ENCODE measurements around the gene HDLBP. TPM values are rescaled to one million over a fixed set of nuclear protein-coding genes. Genes with fewer than 3 reads are reported as not detected.
"Not testable (repeated sequence)": the region's sequence is repeated elsewhere in the genome, so short reads cannot be mapped to it uniquely, and the experiment has no call there.

HDLBP gene
- total RNA-seq, 2 donors from 2014 or later: 390 to 417 TPM

GRCh38 chr2:241289053-241289452 is 26.4 kb downstream of the HDLBP start:
- DNase-seq (no peak), ATAC-seq (no peak)
- intact Hi-C loops (cut with DNase I, micrococcal nuclease): no loop called here

GRCh38 chr2:241288324-241288888 is 27.1 kb downstream of the HDLBP start:
- DNase-seq: no peak
- intact Hi-C loops (cut with DNase I, micrococcal nuclease): no loop called here
- ATAC-seq: no peak

DNA sequence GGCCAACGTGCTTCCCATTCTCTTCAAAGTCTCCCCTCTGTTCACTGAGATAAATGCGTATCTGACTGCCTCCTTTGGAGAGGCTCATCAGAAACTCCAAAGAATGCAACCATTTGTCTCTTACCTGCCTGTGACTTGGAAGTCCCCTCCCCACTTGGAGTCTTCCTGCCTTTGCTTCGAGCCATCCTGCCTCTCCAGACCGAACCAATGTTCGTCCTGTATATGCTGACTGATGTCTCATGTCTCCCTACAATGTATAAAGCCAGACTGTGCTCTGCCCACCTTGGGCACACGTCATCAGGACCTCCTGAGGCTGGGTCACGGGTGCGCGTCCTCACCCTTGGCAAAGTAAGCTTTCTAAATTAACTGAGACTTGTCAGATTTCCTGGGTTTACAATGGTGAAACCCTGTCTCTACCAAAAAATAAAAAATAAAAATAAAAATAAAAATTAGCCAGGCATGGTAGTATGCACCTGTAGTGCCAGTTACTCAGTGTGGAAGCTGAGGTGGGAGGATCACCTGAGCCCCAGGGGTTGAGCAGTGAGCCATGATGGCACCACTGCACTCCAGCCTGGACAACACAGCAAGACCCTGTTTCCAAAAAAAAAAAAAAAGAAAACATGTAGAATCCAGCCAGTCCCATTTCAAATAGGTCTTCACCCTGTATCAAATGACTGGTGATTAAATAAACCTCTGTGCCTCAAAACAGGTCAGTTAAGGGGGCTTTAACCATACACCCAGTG is 29.0 kb downstream of the HDLBP start:
- intact Hi-C loops (cut with DNase I, micrococcal nuclease): no loop called here
- ATAC-seq (no peak), DNase-seq (no peak)

- intact Hi-C loops (cut with DNase I, micrococcal nuclease): no loop called here
- DNase-seq (no peak), ATAC-seq (no peak)
These were observed 29.9 kb downstream of the HDLBP start for GRCh38 chr2:241285596-241285995.

- intact Hi-C loops (cut with DNase I, micrococcal nuclease): no loop called here
- no peak for DNase-seq
- ATAC-seq: no peak
These were observed 32.9 kb downstream of the HDLBP start for GRCh38 chr2:241282555-241282954.

GRCh38 chr2:241280291-241280690 is 35.2 kb downstream of the HDLBP start:
- ATAC-seq: no peak
- intact Hi-C loops (cut with DNase I, micrococcal nuclease): no loop called here
- DNase-seq: no peak

- no peak for ATAC-seq
- intact Hi-C loops (cut with DNase I, micrococcal nuclease): no loop called here
These were observed 35.6 kb downstream of the HDLBP start for GRCh38 chr2:241279828-241280227.

DNA sequence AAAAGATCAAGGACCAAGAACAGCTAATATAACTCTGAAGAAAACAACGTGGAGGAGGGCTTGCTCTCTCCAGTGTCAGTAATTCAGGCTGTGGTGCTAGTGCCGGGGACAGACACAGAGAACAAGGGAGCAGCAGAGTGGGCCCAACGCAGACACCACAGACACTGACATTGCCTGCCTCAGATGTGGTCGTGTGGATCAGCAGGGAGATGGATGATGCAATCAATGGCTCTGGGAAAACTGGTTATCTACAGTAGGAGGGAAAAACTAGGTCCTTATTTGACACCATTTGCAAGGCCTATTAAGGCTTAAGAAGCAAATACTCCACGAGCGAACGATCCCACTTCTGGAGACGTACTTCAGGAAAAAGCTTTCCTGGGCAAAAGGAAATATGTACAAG is 36.1 kb downstream of the HDLBP start:
- no peak for ATAC-seq
- intact Hi-C loops (cut with DNase I, micrococcal nuclease): no loop called here
- no peak for DNase-seq

More at GRCh38 chr2:241279828-241280227, 35.6 kb downstream of the HDLBP start:
- DNase-seq: no peak

- DNase-seq; intact Hi-C loops (cut with DNase I, micrococcal nuclease); ATAC-seq: not testable (repeated sequence)
These were observed 37.2 kb downstream of the HDLBP start for GRCh38 chr2:241278306-241278705.

- intact Hi-C loops (cut with DNase I, micrococcal nuclease): no loop called here
- ATAC-seq (no peak), DNase-seq (no peak)
These were observed 39.6 kb downstream of the HDLBP start for GRCh38 chr2:241275910-241276309.

- ATAC-seq (no peak), DNase-seq (no peak)
- intact Hi-C loops (cut with DNase I, micrococcal nuclease): no loop called here
These were observed 40.0 kb downstream of the HDLBP start for GRCh38 chr2:241275504-241275903.

GRCh38 chr2:241274127-241274526 is 41.3 kb downstream of the HDLBP start:
- no peak for ATAC-seq
- no peak for DNase-seq
- intact Hi-C loops (cut with DNase I, micrococcal nuclease): no loop called here

- DNase-seq: no peak
- intact Hi-C loops (cut with DNase I, micrococcal nuclease): no loop called here
- ATAC-seq: peak; percentile 10
These were observed 42.1 kb downstream of the HDLBP start for GRCh38 chr2:241273210-241274020.

- DNase-seq (peak; percentile 69 to 72), ATAC-seq (peak; percentile 72)
- intact Hi-C loops (cut with DNase I, micrococcal nuclease): no loop called here
These were observed 42.9 kb downstream of the HDLBP start for GRCh38 chr2:241272303-241273209.

GRCh38 chr2:241271706-241272302 is 43.7 kb downstream of the HDLBP start:
- intact Hi-C loops (cut with DNase I, micrococcal nuclease): no loop called here
- ATAC-seq (peak; percentile 89), DNase-seq (peak; percentile 83 to 86)

DNA sequence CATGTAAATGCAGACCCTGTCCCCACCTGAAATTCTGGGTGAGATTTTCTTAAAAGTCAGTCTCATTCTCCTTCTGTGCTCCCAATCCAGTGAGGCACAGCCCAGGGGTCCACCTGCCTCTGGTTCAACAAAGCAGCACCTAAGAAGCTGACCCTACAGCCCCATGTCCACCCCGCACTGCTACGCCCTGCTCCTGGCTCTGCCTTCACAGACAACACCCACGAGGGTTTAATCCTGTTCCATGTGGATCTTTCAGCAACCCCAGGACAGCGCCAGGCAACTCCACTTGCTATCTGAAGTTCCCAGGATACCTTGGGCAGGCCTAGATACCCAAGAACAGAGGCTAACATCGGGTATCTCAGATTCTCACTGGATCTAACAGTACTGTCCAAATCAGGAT is 44.9 kb downstream of the HDLBP start:
- DNase-seq: no peak
- no peak for ATAC-seq
- intact Hi-C loops (cut with DNase I, micrococcal nuclease): no loop called here

GRCh38 chr2:241269707-241270520 is 45.6 kb downstream of the HDLBP start:
- DNase-seq (no peak), ATAC-seq (no peak)
- intact Hi-C loops (cut with DNase I, micrococcal nuclease): no loop called here
